OCI-LY7 (cell line): ENCODE measurements around the gene LRP1B. TPM values are rescaled to one million over a fixed set of nuclear protein-coding genes. Genes with fewer than 3 reads are reported as not detected.

Experiments
- BruUV-seq: library from RNA; stranded (reverse); fragments of 400-500 nt; replicated peaks from 2 replicates; lab custom pipeline; 2021; lab: Mats Ljungman, UMichigan
- CTCF ChIA-PET: fragments of 300-600 bp; sonication (Branson Sonifier 250); formaldehyde crosslinking; loops from one replicate; lab custom pipeline; 2022; ENCODE audit warnings: antibody characterized with exemption; ENCODE audit not compliant: unreplicated experiment; lab: Charles Lee
- POLR2A ChIA-PET: fragments of 300-600 bp; sonication (Branson Sonifier 250); formaldehyde crosslinking; loops from one replicate; lab custom pipeline; 2022; ENCODE audit warnings: antibody characterized with exemption; lab: Charles Lee
- DNase-seq: peaks from one replicate; pipeline ENCODE4 v3.0.0-alpha.2; 2015; ENCODE audit warnings: low spot score
- H2AFZ ChIP-seq: fragments of 200-600 bp; sonication (generic), shearing (Covaris generic); 2 replicates; pipeline ENCODE4 v1.6.1; 2014; ENCODE audit warnings: mild to moderate bottlenecking, antibody characterized with exemption, low read length, moderate library complexity
- H3K27ac ChIP-seq: fragments of 200-600 bp; sonication (generic); 2 replicates; pipeline ENCODE4 v1.5.1; 2014; ENCODE audit warnings: mixed run types, low read depth, mild to moderate bottlenecking, moderate library complexity, low read length, inconsistent platforms; ENCODE audit not compliant: poor library complexity, severe bottlenecking
- H3K36me3 ChIP-seq: fragments of 200-600 bp; sonication (generic); 2 replicates; pipeline ENCODE4 v1.6.1; 2014; ENCODE audit warnings: mild to moderate bottlenecking, antibody characterized with exemption, low read length, moderate library complexity, mixed read lengths; ENCODE audit not compliant: insufficient read depth
- H3K4me1 ChIP-seq: fragments of 200-600 bp; sonication (generic); 2 replicates; pipeline ENCODE4 v1.5.1; 2014; ENCODE audit warnings: mild to moderate bottlenecking, low read length; ENCODE audit not compliant: insufficient read depth, poor library complexity, severe bottlenecking
- H3K4me2 ChIP-seq: fragments of 200-600 bp; sonication (generic); 2 replicates; pipeline ENCODE4 v1.6.1; 2014; ENCODE audit warnings: mild to moderate bottlenecking, low read length
- H3K4me3 ChIP-seq: fragments of 200-600 bp; sonication (generic); 2 replicates; pipeline ENCODE4 v1.5.1; 2014; ENCODE audit warnings: mild to moderate bottlenecking, low read depth, low read length; ENCODE audit not compliant: poor library complexity, severe bottlenecking
- H3K79me2 ChIP-seq: fragments of 200-600 bp; sonication (generic); 2 replicates; pipeline ENCODE4 v1.6.1; 2016; ENCODE audit warnings: low read depth, mild to moderate bottlenecking, low read length, moderate library complexity, mixed read lengths; ENCODE audit not compliant: insufficient read depth
- H3K9me2 ChIP-seq: fragments of 200-600 bp; sonication (generic); 2 replicates; pipeline ENCODE4 v1.6.1; 2016; ENCODE audit warnings: mild to moderate bottlenecking, low read length, mixed read lengths; ENCODE audit not compliant: insufficient read depth
- H3K9me3 ChIP-seq: fragments of 200-600 bp; sonication (generic); 2 replicates; pipeline ENCODE4 v1.6.1; 2014; ENCODE audit warnings: mild to moderate bottlenecking, mixed run types, low read length, mixed read lengths
- H4K20me1 ChIP-seq: fragments of 200-600 bp; sonication (generic); 2 replicates; pipeline ENCODE4 v1.6.1; 2014; ENCODE audit warnings: mild to moderate bottlenecking, antibody characterized with exemption, low read length, moderate library complexity, mixed read lengths; ENCODE audit not compliant: insufficient read depth
- CTCF ChIP-seq: fragments of 200-600 bp; sonication (generic); conservative IDR thresholded peaks from 2 replicates; pipeline ENCODE4 v1.5.1; 2014; ENCODE audit warnings: mild to moderate bottlenecking, antibody characterized with exemption, low read length, moderate library complexity, mixed read lengths
- EZH2phosphoT487 ChIP-seq: fragments of 200-600 bp; sonication (generic); IDR thresholded peaks from 2 replicates; pipeline ENCODE4 v1.6.1; 2018; ENCODE audit warnings: low read depth, borderline replicate concordance, mild to moderate bottlenecking, mixed run types, antibody characterized with exemption, low read length, moderate library complexity, mixed read lengths
- intact Hi-C: fragments of 100-400 bp; cut with micrococcal nuclease; formaldehyde crosslinking; loops from one replicate; pipeline ENCODE4 v1.10.0; 2022; ENCODE audit not compliant: unreplicated experiment
- total RNA-seq, 2 experiments: library from RNA; depleted of rRNA in 1 of 2; stranded (reverse); fragments of >200 nt in 1 of 2; shearing (Covaris generic) in 1 of 2; gene quantifications; 2 replicates each; pipeline ENCODE4 v1.2.3, GENCODE V29; 2014 to 2022

LRP1B gene
- total RNA-seq, 2 experiments from 2014 or later, result not detected

- Histone ChIP-seq H3K79me2 (no peaks in the 10 kb centered on the region), H4K20me1 (peaks cover 4% of the 10 kb centered on the region; the same call in 1 of the 2 replicates), H3K4me1 (no peaks in the 10 kb centered on the region), H3K9me3 (no peaks in the 10 kb centered on the region), H3K4me3 (no peak overlapping the region), H3K36me3 (no peaks in the 10 kb centered on the region), H3K9me2 (no peaks in the 10 kb centered on the region), H3K27ac (no peak overlapping the region), H3K4me2 (no peak overlapping the region), H2AFZ (no peak overlapping the region)
- CTCF ChIA-PET, result no interaction called here
- no peak for DNase-seq
- TF ChIP-seq EZH2phosphoT487 (no peak), CTCF (no peak)
- POLR2A ChIA-PET, result no interaction called here
- BruUV-seq, result no TSS peak
- intact Hi-C loops, result no loop called here
Observed at GRCh38 chr2:142100139-142100873, 30.5 kb downstream of the LRP1B start.

GRCh38 chr2:142097711-142098110 is 33.1 kb downstream of the LRP1B start:
- ChIA-PET CTCF (no interaction called here), POLR2A (interaction anchor here (0.6 kb wide), 1 partner anchor 292 kb away, joined by 4 read pairs; no protein-coding TSS in a partner anchor)
- no peak overlapping the region for H3K27ac ChIP-seq
- no peaks in the 10 kb centered on the region for H3K79me2 ChIP-seq
- H4K20me1 ChIP-seq, result peaks cover 4% of the 10 kb centered on the region; the same call in 1 of the 2 replicates
- H3K4me3 ChIP-seq, result no peak overlapping the region
- TF ChIP-seq EZH2phosphoT487 (no peak), CTCF (no peak)
- no peak overlapping the region for H2AFZ ChIP-seq
- no peaks in the 10 kb centered on the region for H3K4me1 ChIP-seq
- intact Hi-C loops, result no loop called here
- no peaks in the 10 kb centered on the region for H3K9me2 ChIP-seq
- H3K36me3 ChIP-seq, result no peaks in the 10 kb centered on the region
- no peak overlapping the region for H3K4me2 ChIP-seq
- no peaks in the 10 kb centered on the region for H3K9me3 ChIP-seq
- no peak for DNase-seq
- no TSS peak for BruUV-seq

DNA sequence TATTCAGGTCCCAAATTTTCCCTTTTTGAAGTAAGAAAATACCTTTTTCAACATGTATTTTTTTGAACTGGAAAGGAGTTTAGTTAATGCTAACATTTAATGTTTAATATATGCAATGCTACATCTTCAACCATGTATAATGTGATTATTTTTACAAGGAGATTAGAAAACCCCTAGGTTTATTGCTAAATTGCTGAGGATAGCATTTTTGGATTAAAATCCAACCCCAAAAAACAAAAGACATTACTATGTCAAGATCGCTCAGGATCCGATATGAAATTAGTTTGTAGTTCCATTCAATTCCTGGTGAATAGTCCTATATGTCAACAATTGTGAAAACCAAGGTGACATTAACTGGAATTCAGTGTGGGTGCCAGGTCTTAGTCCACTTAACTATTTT is 35.2 kb downstream of the LRP1B start:
- Histone ChIP-seq H3K4me3 (no peak overlapping the region), H3K79me2 (no peaks in the 10 kb centered on the region), H3K27ac (no peak overlapping the region), H3K9me2 (no peaks in the 10 kb centered on the region), H3K36me3 (no peaks in the 10 kb centered on the region), H3K9me3 (no peaks in the 10 kb centered on the region), H2AFZ (no peak overlapping the region), H3K4me2 (no peak overlapping the region), H4K20me1 (peaks cover 4% of the 10 kb centered on the region; the same call in 1 of the 2 replicates), H3K4me1 (no peaks in the 10 kb centered on the region)
- ChIA-PET POLR2A (no interaction called here), CTCF (no interaction called here)
- intact Hi-C loops, result no loop called here
- BruUV-seq, result no TSS peak
- DNase-seq, result no peak
- TF ChIP-seq EZH2phosphoT487 (no peak), CTCF (no peak)
